Effector memory CD4-positive, alpha-beta T cell (primary cell): ENCODE results near the gene CPVL.

Experiments
- DNase-seq, 3 donors: peaks; one replicate each; pipeline ENCODE4 v3.0.0-alpha.2; 2020
- H3K27ac ChIP-seq: 2 replicates; pipeline ENCODE4 v1.7.0; 2013; ENCODE audit warnings: mild to moderate bottlenecking, low read length, moderate library complexity; ENCODE audit not compliant: insufficient read depth, poor library complexity, severe bottlenecking
- H3K27me3 ChIP-seq: replicated peaks from 2 replicates; pipeline ENCODE4 v1.7.0; 2013; ENCODE audit warnings: mild to moderate bottlenecking, low read length; ENCODE audit not compliant: insufficient read depth, control insufficient read depth, poor library complexity, severe bottlenecking
- H3K36me3 ChIP-seq: 2 replicates; pipeline ENCODE4 v1.7.0; 2013; ENCODE audit warnings: mild to moderate bottlenecking, low read length, moderate library complexity; ENCODE audit not compliant: control insufficient read depth, insufficient read depth
- H3K4me1 ChIP-seq: 2 replicates; pipeline ENCODE4 v1.7.0; 2013; ENCODE audit warnings: low read length, mild to moderate bottlenecking; ENCODE audit not compliant: control insufficient read depth, insufficient read depth, poor library complexity, severe bottlenecking
- H3K4me3 ChIP-seq: 2 replicates; pipeline ENCODE4 v1.7.0; 2013; ENCODE audit warnings: low read length, low read depth, mild to moderate bottlenecking; ENCODE audit not compliant: insufficient read depth, poor library complexity, severe bottlenecking
- H3K9me3 ChIP-seq: 2 replicates; pipeline ENCODE4 v1.7.0; 2013; ENCODE audit warnings: mild to moderate bottlenecking, low read length, moderate library complexity; ENCODE audit not compliant: control insufficient read depth

CPVL gene

GRCh38 chr7:28961972-28962371 is 184.4 kb downstream of the CPVL start:
- Histone ChIP-seq H3K36me3 (no peaks in the 10 kb centered on the region), H3K27ac (no peak overlapping the region), H3K9me3 (no peaks in the 10 kb centered on the region), H3K4me3 (no peak overlapping the region), H3K4me1 (peaks cover 3% of the 10 kb centered on the region), H3K27me3 (peaks cover 9% of the 10 kb centered on the region)
- no peak for DNase-seq

- peaks cover 12% of the 10 kb centered on the region for H3K4me1 ChIP-seq
- H3K9me3 ChIP-seq = no peaks in the 10 kb centered on the region
- H3K36me3 ChIP-seq = no peaks in the 10 kb centered on the region
- H3K27ac ChIP-seq = no peak overlapping the region
- H3K27me3 ChIP-seq = peaks cover 12% of the 10 kb centered on the region
- no peak for DNase-seq
- no peak overlapping the region for H3K4me3 ChIP-seq
These were observed 186.1 kb downstream of the CPVL start for GRCh38 chr7:28960071-28960840.

GRCh38 chr7:28958980-28959347 is 187.4 kb downstream of the CPVL start:
- peaks cover 12% of the 10 kb centered on the region for H3K4me1 ChIP-seq
- DNase-seq = no peak
- H3K36me3 ChIP-seq = no peaks in the 10 kb centered on the region
- H3K4me3 ChIP-seq = no peak overlapping the region
- peaks cover 14% of the 10 kb centered on the region for H3K27me3 ChIP-seq
- no peak overlapping the region for H3K27ac ChIP-seq
- H3K9me3 ChIP-seq = no peaks in the 10 kb centered on the region

- Histone ChIP-seq H3K9me3 (no peaks in the 10 kb centered on the region), H3K27ac (no peak within 1 kb of the TSS), H3K4me1 (peaks cover 12% of the 10 kb centered on the region), H3K36me3 (no peaks in the 10 kb centered on the region), H3K4me3 (no peak within 1 kb of the TSS), H3K27me3 (peaks cover 14% of the 10 kb centered on the region)
- no peak for DNase-seq
These were observed 187.9 kb downstream of the CPVL start, which contains the start of gene TRIL for GRCh38 chr7:28958235-28958979. TSS of gene TRIL (minus strand) at chr7:28958330. CDS start at chr7:28958046, 284 bp downstream.

GRCh38 chr7:28957751-28958234 is 188.5 kb downstream of the CPVL start:
- Histone ChIP-seq H3K27me3 (peaks cover 14% of the 10 kb centered on the region), H3K4me1 (peaks cover 12% of the 10 kb centered on the region), H3K9me3 (no peaks in the 10 kb centered on the region), H3K4me3 (no peak overlapping the region), H3K36me3 (no peaks in the 10 kb centered on the region), H3K27ac (no peak overlapping the region)
- no peak for DNase-seq

GRCh38 chr7:28957064-28957750 is 189.1 kb downstream of the CPVL start:
- H3K27me3 ChIP-seq = peaks cover 14% of the 10 kb centered on the region
- DNase-seq = no peak

GRCh38 chr7:28956608-28957063 is 189.7 kb downstream of the CPVL start:
- peak overlapping the region; percentile 28 for H3K4me3 ChIP-seq
- H3K4me1 ChIP-seq = peaks cover 12% of the 10 kb centered on the region
- no peaks in the 10 kb centered on the region for H3K36me3 ChIP-seq
- no peaks in the 10 kb centered on the region for H3K9me3 ChIP-seq
- DNase-seq = no peak
- no peak overlapping the region for H3K27ac ChIP-seq
- peaks cover 14% of the 10 kb centered on the region for H3K27me3 ChIP-seq

More at GRCh38 chr7:28957064-28957750, 189.1 kb downstream of the CPVL start:
- Histone ChIP-seq H3K36me3 (no peaks in the 10 kb centered on the region), H3K4me3 (no peak overlapping the region), H3K9me3 (no peaks in the 10 kb centered on the region), H3K27ac (no peak overlapping the region), H3K4me1 (peaks cover 12% of the 10 kb centered on the region)

- Histone ChIP-seq H3K27ac (no peak overlapping the region), H3K36me3 (no peaks in the 10 kb centered on the region), H3K4me1 (peaks cover 12% of the 10 kb centered on the region), H3K9me3 (no peaks in the 10 kb centered on the region), H3K4me3 (peak overlapping the region; percentile 28), H3K27me3 (peaks cover 14% of the 10 kb centered on the region)
- no peak for DNase-seq
These were observed 190.4 kb downstream of the CPVL start for GRCh38 chr7:28955718-28956607.

- Histone ChIP-seq H3K4me3 (peak overlapping the region; percentile 28), H3K27ac (no peak overlapping the region), H3K9me3 (no peaks in the 10 kb centered on the region), H3K27me3 (peaks cover 14% of the 10 kb centered on the region), H3K36me3 (no peaks in the 10 kb centered on the region), H3K4me1 (peaks cover 12% of the 10 kb centered on the region)
- DNase-seq = no peak
These were observed 191.0 kb downstream of the CPVL start for GRCh38 chr7:28955356-28955717.
